GM12878 (cell line): ENCODE data around the gene GABBR1. TPM values are rescaled to one million over a fixed set of nuclear protein-coding genes. Genes with fewer than 3 reads are reported as not detected.

Experiments
- NFXL1 ChIP-seq: fragments of 450-650 bp; IDR thresholded peaks from 2 replicates; pipeline ENCODE4 v1.6.1; 2017; ENCODE audit warnings: antibody characterized with exemption, mild to moderate bottlenecking, borderline replicate concordance
- YBX1 ChIP-seq: fragments of 450-650 bp; IDR thresholded peaks from 2 replicates; pipeline ENCODE4 v1.6.1; 2016; ENCODE audit warnings: antibody characterized with exemption
- polyA plus RNA-seq, 11 experiments: library from polyadenylated mRNA; depleted of rRNA in 4 of 11; unstranded in 6 of 11; stranded (reverse) in 5 of 11; fragments of >200 nt; fragmentation: Nextera tagmentation in 4 of 11; fragmentation: Illumina TruSeq in 1 of 11; extraction: Ambion mirVana in 4 of 11; extraction: Trizol in 1 of 11; gene quantifications; 1 replicate in 1 of 11; 2 replicates in 10 of 11; pipeline versions ENCODE4 v1.2.1 to v1.2.3, GENCODE V29; 2011 to 2016; ENCODE audit warnings: inconsistent platforms in 2 of 11, missing spikeins in 2 of 11, low read depth in 1 of 11
- total RNA-seq, 4 experiments: library from RNA; depleted of rRNA in 3 of 4; stranded (reverse); fragments of >200 nt in 3 of 4; fragmentation: Illumina TruSeq in 1 of 4; extraction: Trizol in 1 of 4; gene quantifications; 2 replicates each; pipeline versions ENCODE4 v1.2.1 to v1.2.3, GENCODE V29; 2013 to 2021
- TF ChIP-seq, protein P1 (sequence below): fragments of 450-650 bp; formaldehyde crosslinking; IDR thresholded peaks from 2 replicates; pipeline ENCODE4 v1.5.0; 2022; ENCODE audit warnings: mild to moderate bottlenecking, missing genetic modification characterization
- TF ChIP-seq, protein P2 (sequence below): fragments of 450-650 bp; IDR thresholded peaks from 2 replicates; pipeline ENCODE4 v1.6.1; 2018; ENCODE audit warnings: borderline replicate concordance, mild to moderate bottlenecking; ENCODE audit not compliant: partially characterized antibody

Gene GABBR1
- total and polyA plus RNA-seq, 10 of the 15 experiments (the other 5 are each of a cell fraction or from before 2014, with no cell fraction given), result 0.11 to 5.2 (median 1.0) TPM

DNA sequence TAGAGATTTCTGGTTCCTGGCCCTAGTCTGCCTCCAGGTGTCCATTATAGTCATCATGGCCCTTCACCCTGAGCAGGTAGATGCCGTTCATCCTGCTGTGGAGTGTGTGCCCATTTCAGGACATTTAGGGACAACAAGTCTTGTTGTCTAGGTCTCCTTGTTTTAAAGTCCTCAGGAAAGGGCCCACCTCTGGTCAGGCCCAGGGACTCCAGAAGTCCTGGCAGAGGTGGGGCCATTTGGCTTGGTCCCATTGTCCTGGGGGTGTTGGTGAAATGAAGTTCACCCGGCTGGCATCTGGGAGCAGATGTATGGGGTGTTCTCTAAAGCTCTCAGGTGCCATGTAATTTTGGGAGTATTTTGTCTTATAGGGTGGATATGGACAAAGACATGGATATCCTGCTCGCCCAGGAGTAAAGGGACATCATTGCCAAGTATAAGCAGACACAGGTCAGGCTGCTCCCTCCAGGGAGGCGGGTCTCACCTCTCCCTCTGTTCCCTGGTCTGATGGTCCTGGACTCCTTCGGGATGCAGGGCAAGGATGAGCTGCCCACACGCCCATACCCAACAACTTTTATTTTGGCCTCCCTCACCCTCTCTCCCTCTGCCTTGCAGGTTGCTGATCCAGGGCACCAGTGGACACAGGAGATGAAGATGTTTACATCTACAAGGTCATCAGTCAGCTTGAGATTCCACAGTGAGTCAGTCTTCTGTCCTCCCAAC, 113.5 kb downstream of the GABBR1 start (continued):
- no peak for TF ChIP-seq NFXL1
- TF ChIP-seq YBX1, result no peak
- TF ChIP-seq, protein P1, sequence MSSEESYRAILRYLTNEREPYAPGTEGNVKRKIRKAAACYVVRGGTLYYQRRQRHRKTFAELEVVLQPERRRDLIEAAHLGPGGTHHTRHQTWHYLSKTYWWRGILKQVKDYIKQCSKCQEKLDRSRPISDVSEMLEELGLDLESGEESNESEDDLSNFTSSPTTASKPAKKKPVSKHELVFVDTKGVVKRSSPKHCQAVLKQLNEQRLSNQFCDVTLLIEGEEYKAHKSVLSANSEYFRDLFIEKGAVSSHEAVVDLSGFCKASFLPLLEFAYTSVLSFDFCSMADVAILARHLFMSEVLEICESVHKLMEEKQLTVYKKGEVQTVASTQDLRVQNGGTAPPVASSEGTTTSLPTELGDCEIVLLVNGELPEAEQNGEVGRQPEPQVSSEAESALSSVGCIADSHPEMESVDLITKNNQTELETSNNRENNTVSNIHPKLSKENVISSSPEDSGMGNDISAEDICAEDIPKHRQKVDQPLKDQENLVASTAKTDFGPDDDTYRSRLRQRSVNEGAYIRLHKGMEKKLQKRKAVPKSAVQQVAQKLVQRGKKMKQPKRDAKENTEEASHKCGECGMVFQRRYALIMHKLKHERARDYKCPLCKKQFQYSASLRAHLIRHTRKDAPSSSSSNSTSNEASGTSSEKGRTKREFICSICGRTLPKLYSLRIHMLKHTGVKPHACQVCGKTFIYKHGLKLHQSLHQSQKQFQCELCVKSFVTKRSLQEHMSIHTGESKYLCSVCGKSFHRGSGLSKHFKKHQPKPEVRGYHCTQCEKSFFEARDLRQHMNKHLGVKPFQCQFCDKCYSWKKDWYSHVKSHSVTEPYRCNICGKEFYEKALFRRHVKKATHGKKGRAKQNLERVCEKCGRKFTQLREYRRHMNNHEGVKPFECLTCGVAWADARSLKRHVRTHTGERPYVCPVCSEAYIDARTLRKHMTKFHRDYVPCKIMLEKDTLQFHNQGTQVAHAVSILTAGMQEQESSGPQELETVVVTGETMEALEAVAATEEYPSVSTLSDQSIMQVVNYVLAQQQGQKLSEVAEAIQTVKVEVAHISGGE, result no peak
- TF ChIP-seq, protein P2, sequence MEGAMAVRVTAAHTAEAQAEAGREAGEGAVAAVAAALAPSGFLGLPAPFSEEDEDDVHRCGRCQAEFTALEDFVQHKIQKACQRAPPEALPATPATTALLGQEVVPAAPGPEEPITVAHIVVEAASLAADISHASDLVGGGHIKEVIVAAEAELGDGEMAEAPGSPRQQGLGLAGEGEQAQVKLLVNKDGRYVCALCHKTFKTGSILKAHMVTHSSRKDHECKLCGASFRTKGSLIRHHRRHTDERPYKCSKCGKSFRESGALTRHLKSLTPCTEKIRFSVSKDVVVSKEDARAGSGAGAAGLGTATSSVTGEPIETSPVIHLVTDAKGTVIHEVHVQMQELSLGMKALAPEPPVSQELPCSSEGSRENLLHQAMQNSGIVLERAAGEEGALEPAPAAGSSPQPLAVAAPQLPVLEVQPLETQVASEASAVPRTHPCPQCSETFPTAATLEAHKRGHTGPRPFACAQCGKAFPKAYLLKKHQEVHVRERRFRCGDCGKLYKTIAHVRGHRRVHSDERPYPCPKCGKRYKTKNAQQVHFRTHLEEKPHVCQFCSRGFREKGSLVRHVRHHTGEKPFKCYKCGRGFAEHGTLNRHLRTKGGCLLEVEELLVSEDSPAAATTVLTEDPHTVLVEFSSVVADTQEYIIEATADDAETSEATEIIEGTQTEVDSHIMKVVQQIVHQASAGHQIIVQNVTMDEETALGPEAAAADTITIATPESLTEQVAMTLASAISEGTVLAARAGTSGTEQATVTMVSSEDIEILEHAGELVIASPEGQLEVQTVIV, result no peak
